ENCODE results near the gene PES1. TPM values are rescaled to one million over a fixed set of nuclear protein-coding genes. Genes with fewer than 3 reads are reported as not detected.
A peak's percentile ranks its signal among the peaks of the same experiment; 100 is the strongest.

Gene PES1
- total and polyA plus RNA-seq, 8 donors = 22.8 to 94.5 (median 47.1) TPM

DNA sequence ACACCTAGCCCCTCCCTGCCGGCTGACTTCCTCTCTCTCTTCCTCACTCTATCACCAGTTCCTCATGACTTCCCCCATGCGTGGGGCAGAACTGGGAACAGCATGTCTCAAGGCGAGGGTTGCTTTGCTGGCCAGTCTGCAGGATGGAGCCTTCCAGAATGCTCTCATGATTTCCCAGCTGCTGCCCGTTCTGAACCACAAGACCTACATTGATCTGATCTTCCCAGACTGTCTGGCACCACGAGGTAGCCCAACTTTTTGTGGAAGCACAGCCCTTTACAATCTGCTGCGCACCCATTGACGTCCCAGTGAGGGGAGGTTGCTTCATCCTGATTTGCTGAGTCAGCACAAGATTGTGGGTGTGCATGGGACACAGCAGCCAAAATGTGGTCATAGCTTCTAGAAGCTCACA is 23.8 kb upstream of the PES1 start:
- intact Hi-C loops (cut with DNase I; ENCODE audit: low total_unique reads) = no loop called here
- DNase-seq = no peak
- Histone ChIP-seq H3K27ac (peak overlapping the region in 1 of 5 donors; percentile 19), H3K36me3 (peaks cover 0 to 99% (median 68%) of the 10 kb centered on the region in 4 donors), H3K4me3 (no peak overlapping the region), H3K4me1 (no peaks in the 10 kb centered on the region), H3K27me3 (no peaks in the 10 kb centered on the region), H3K9me3 (no peaks in the 10 kb centered on the region)
- TF ChIP-seq POLR2AphosphoS5 (IDR thresholded peaks at IDR 0.05) = no peak
- no peak for TF ChIP-seq EP300 (IDR thresholded peaks at IDR 0.05)
- no peak for TF ChIP-seq CTCF (IDR thresholded peaks at IDR 0.05)
- no peak for TF ChIP-seq POLR2A (IDR thresholded peaks at IDR 0.05)
- WGBS, 5 donors = 83 to 88% (median 84%) methylated on average over 6 to 7 of the region's 7 CpGs

DNA sequence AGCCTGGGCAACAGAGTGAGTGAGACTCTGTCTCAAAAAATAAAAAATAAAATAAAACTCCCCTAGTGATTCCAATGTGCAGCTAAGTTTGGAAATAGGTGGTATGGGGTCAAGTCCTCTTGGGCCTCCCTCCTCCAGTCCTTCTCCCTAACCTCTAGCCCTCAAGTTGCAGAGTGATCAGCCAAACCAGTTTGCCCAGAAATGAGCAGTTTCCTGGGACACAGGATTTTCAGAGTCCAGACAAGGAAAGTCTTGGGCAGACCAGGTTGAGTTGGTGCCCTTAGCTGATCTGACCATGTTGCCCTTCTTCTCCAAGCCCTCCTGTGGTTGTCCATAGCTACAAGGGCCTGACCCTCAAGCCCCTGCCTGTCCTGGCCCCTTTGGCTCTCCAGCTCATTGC is 23.2 kb upstream of the PES1 start:
- no peak for DNase-seq
- H3K4me1 ChIP-seq = peaks cover under 1 to 4% (median 2%) of the 10 kb centered on the region in 4 donors
- H3K27ac ChIP-seq = peak overlapping the region in 1 of 5 donors; percentile 19
- H3K9me3 ChIP-seq = no peaks in the 10 kb centered on the region
- peaks cover 0 to 97% (median 63%) of the 10 kb centered on the region in 4 donors for H3K36me3 ChIP-seq
- TF ChIP-seq POLR2A (IDR thresholded peaks at IDR 0.05) (no peak), CTCF (IDR thresholded peaks at IDR 0.05) (no peak), EP300 (IDR thresholded peaks at IDR 0.05) (no peak), POLR2AphosphoS5 (IDR thresholded peaks at IDR 0.05) (no peak)
- intact Hi-C loops (cut with DNase I; ENCODE audit: low total_unique reads) = no loop called here
- H3K27me3 ChIP-seq = no peaks in the 10 kb centered on the region
- no peak overlapping the region for H3K4me3 ChIP-seq

- intact Hi-C loops (cut with DNase I; ENCODE audit: low total_unique reads) = no loop called here
- Histone ChIP-seq H3K36me3 (peaks cover 0 to 91% (median 58%) of the 10 kb centered on the region in 4 donors), H3K4me1 (peaks cover 4 to 10% (median 7%) of the 10 kb centered on the region in 4 donors), H3K27me3 (no peaks in the 10 kb centered on the region), H3K9me3 (no peaks in the 10 kb centered on the region), H3K4me3 (no peak overlapping the region), H3K27ac (no peak overlapping the region)
- WGBS, 5 donors = 88 to 98% (median 90%) methylated on average over 4 to 7 of the region's 7 CpGs
- no peak for TF ChIP-seq CTCF (IDR thresholded peaks at IDR 0.05)
- no peak for TF ChIP-seq EP300 (IDR thresholded peaks at IDR 0.05)
- no peak for TF ChIP-seq POLR2A (IDR thresholded peaks at IDR 0.05)
- no peak for TF ChIP-seq POLR2AphosphoS5 (IDR thresholded peaks at IDR 0.05)
- DNase-seq = no peak
These were observed 22.6 kb upstream of the PES1 start for GRCh38 chr22:30614268-30614667.

- H3K27me3 ChIP-seq = no peaks in the 10 kb centered on the region
- no peak for DNase-seq
- H3K9me3 ChIP-seq = no peaks in the 10 kb centered on the region
- intact Hi-C loops (cut with DNase I; ENCODE audit: low total_unique reads) = no loop called here
- H3K4me1 ChIP-seq = peaks cover 10 to 25% (median 21%) of the 10 kb centered on the region in 4 donors
- H3K36me3 ChIP-seq = peaks cover 0 to 76% (median 47%) of the 10 kb centered on the region in 4 donors
- H3K4me3 ChIP-seq = no peak overlapping the region
- WGBS, 5 donors = 93 to 96% (median 95%) methylated on average over 8 of the region's 8 CpGs
- no peak overlapping the region for H3K27ac ChIP-seq
- TF ChIP-seq POLR2AphosphoS5 (IDR thresholded peaks at IDR 0.05) (no peak), CTCF (IDR thresholded peaks at IDR 0.05) (no peak), EP300 (IDR thresholded peaks at IDR 0.05) (no peak), POLR2A (IDR thresholded peaks at IDR 0.05) (no peak)
These were observed 21.1 kb upstream of the PES1 start for GRCh38 chr22:30612789-30613188.
